Right ventricle myocardium superior (tissue), 1 donor: Measurements from ENCODE around the gene MAPK1IP1L. TPM values are rescaled to one million over a fixed set of nuclear protein-coding genes. Genes with fewer than 3 reads are reported as not detected.

Experiments
- ATAC-seq: fragments of 200-7000 bp; cut with Tn5 transposase; one replicate; pipeline ENCODE4 v1.9.1; 2020; ENCODE audit warnings: mild to moderate bottlenecking; ENCODE audit not compliant: poor library complexity
- DNase-seq: peaks from one replicate; pipeline ENCODE4 v3.0.0-alpha.2; 2020
- intact Hi-C: fragments of 100-400 bp; cut with DNase I; formaldehyde crosslinking; loops from one replicate; pipeline ENCODE4 v1.11.2; 2022
- total RNA-seq: library from RNA; stranded (reverse); fragmentation: NEBNext Ultra II Directional; extraction: Animal tissue kit (Norgen Biotek cat#: 25700); gene quantifications from one replicate; pipeline ENCODE4 v1.2.1, GENCODE V29; 2021
- donor health status: DM: no; HTN: yes; CAD: no; lungs with severe emphysema.

MAPK1IP1L gene
- total RNA-seq, 1 donor from 2014 or later = 49.5 TPM

DNA sequence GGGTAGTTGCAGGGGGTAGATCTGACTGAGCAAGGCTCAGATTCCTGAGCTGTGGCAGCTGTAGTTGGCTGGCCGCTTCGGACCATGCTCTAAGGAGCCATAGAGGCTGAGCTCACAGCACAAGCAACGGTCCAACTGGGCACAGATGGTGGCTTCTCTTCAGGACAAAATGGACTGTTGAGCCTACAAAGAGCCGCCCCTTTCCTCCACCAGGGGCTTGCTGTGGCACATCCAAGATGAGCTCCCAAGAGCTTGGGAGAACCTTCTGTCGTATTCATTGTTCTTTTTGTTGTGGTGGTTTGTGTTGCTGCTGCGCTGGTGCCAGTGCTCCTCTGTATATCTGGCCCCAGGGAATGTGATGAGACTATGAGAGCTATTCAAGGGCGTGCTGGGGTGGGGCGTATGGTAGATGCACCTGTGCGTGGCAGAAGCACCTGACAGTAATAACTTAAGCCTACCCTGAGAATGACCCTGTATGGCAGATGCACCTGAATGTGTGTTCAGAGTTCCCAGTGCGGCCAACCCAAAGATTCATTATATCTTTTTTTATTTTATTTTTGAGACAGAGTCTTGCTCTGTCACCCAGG, 59.8 kb downstream of the MAPK1IP1L start:
- intact Hi-C loops = no loop called here
- ATAC-seq (no peak), DNase-seq (no peak)

DNA sequence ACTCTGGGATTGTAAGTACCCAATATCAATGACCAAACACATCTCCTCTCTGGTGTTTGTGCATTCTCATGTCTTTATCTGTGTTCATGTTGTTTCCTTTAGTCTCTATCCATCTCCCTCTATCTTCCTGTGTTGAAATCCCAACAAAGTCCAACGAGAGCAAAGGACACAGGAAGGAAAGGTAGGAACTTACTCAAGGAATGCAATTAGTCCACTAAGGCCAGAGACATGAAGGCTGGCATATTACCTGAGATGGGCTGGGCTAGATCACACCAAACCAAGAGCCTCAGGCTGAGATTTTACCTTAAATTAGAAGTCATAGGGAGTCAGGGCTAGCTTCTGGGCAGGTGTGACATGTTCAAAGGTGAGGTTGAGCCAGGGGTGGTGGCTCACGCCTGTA, 63.3 kb downstream of the MAPK1IP1L start:
- intact Hi-C loops = no loop called here
- DNase-seq (no peak), ATAC-seq (no peak)

DNA sequence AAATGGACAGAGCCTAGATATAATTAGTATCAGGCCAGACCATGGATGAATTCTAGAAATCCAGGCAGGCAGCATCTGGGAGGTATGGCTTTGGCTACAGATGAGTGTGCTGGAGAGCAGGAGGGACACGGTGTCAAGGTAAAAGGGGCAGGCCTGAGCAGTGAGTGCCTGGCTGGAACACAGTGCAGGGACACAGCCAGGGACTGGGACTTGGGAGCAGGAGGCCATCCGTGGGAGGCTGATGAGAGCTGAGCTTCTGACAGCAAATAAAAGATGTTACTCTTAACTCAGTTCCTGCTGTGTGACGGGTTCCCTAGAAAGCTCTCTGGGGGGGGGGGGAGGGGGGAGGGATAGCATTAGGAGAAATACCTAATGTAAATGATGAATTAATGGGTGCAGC, 64.0 kb downstream of the MAPK1IP1L start:
- ATAC-seq (no peak), DNase-seq (no peak)
- intact Hi-C loops = no loop called here

DNA sequence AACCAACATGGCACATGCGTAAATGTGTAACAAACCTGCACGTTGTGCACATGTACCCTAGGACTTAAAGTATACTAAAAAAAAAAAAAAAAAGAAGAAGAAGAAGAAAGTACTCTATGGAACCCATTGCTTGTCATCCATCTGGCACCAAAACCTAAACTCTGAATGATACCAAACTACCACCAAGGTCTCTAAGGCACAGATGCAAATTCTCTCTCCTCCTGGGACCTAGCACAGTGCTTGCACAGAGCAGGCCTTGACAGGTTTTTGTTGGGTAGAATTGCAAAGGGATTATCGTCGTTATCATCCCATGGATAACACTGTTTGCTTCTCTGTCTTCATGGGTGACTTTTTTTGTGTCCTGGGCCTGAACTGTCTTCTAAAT, 64.4 kb downstream of the MAPK1IP1L start:
- DNase-seq (no peak), ATAC-seq (no peak)
- intact Hi-C loops = no loop called here

DNA sequence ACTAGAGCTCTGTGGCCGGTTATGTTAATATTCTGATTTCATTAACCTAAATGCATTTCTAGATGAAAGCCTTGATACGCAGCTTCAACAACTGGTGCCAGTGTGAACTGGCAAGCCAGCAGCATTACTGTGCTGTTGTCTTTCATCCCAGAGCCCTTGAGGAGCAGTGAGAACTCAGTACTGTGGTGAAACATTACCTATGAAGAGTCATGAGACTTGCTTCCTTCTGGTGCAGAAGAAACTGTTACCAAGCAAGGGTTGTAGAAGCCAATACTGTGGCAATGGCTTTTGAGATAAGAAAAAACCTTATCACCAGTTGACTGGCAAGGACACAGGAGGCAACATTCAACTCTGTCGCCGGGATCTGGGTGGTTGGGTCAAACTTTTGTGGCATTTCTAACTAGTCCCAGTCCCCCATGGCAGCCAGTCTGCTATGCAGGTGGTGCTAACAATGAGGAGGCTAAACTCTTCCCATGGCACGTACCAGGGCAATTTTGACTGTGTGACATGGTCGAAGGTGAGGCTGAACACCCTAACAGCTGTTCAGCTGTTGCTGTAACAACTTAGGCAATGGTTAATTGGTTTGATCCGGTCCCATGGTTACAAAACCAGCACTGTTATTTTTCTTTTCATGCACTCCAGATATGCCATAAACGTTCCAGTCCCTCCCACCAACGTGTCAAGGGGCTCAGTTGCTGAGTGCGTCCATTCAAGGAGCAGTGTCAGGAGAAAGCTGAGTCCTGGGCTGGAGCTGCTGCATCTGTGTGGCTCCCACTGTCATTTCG, 65.0 kb downstream of the MAPK1IP1L start:
- peak; percentile 21 for ATAC-seq
- DNase-seq = no peak
- intact Hi-C loops = no loop called here

DNA sequence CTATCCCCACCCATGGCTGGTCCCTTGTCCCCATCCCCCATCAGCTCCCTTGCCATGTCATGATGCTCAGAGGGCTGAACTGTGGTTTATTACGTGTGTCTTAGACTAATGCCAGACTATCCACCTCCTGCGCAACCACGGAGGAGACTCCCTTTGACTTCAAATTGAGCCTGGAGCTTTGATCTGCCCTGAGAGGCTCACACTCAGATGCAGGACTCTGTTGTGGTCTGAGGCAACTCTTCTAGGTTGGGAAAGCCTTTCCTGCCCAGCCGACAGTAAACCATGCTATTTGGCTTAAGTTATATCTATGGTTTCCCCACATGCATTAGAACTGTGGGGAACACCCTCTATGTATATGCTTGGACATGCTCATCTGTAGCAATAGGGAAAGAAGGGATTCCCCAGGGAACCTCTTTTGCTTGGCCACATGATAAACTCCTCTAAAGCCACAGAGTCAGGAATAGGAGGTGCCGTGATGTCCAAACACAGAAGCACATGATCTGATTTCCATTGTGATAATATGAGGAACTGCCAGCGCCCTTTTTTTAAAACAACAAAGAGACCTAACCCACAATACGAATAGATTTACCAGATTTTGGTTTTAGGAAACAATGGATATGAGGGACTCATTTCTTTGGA, 66.5 kb downstream of the MAPK1IP1L start:
- no peak for DNase-seq
- intact Hi-C loops = no loop called here
- no peak for ATAC-seq

DNA sequence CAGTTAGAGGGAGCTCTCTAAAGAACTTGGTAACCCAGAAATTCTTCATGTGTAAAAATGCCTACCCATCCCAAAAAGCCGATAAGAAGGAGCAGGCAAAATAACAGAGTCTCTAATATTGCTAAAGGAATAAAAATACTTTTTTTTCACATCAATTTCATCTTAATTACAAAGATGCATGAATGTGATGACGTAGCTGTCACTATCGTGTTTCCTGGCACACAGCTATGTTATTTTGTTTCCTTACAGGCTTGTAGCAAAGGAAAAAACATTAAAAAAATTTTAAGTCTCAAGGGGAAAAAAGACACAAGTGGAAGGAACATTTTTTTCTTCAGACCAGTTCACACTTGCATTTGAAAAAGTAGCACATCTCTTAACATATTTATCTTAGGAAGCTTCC, 67.3 kb downstream of the MAPK1IP1L start:
- intact Hi-C loops = no loop called here
- DNase-seq = no peak
- no peak for ATAC-seq

Other genes starting within 250 kb of the MAPK1IP1L start
- 1.9 TPM for gene GCH1, start 148.8 kb upstream of the MAPK1IP1L start, total RNA-seq
- 1.5 TPM for gene WDHD1, start 24.5 kb upstream of the MAPK1IP1L start, total RNA-seq
- 15.2 TPM for gene SOCS4, start 24.4 kb upstream of the MAPK1IP1L start, total RNA-seq
- 246 TPM for gene LGALS3, start 77.6 kb downstream of the MAPK1IP1L start, total RNA-seq
- 0.27 TPM for gene DLGAP5, start 139.9 kb downstream of the MAPK1IP1L start, total RNA-seq
- gene FBXO34, start 219.8 kb downstream of the MAPK1IP1L start, total RNA-seq = 24.6 TPM